Testis (tissue), 2 donors: ENCODE measurements around the gene HYAL3.

Source experiments
- POLR2A ChIP-seq: fragments of 450-650 bp; IDR thresholded peaks from one replicate; pipeline ENCODE4 v1.6.1; 2017; ENCODE audit warnings: antibody characterized with exemption, mild to moderate bottlenecking, moderate library complexity
- TF ChIP-seq, protein P1 (sequence below), 3 experiments: fragments of 450-650 bp in 2 of 3; fragments of 200-600 bp in 1 of 3; sonication (generic) in 1 of 3; IDR thresholded peaks; one replicate each; pipeline ENCODE4 v1.5.1; 2016 to 2019; ENCODE audit warnings: antibody characterized with exemption in 3 of 3, mild to moderate bottlenecking in 2 of 3, moderate library complexity in 1 of 3

DNA sequence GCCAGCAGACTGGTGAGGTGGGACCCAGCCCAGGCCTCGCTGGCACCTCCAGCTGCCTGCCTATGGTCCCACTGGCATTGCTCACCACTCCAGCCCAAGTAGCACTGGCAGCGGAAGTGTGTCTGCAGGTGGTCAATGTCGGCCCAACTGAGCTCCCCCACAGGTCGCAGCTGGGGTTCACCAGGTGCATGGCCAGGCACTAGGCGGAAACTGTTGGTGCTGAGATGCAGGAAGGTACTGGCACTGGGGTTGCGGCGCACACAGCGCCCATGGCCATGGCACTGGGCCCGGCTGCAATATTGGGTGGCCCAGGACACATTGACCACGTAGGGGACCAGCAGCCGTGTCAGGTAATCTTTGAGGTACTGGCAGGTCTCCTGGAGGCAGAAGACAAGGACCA, 19.0 kb upstream of the HYAL3 start:
- TF ChIP-seq, protein P1, sequence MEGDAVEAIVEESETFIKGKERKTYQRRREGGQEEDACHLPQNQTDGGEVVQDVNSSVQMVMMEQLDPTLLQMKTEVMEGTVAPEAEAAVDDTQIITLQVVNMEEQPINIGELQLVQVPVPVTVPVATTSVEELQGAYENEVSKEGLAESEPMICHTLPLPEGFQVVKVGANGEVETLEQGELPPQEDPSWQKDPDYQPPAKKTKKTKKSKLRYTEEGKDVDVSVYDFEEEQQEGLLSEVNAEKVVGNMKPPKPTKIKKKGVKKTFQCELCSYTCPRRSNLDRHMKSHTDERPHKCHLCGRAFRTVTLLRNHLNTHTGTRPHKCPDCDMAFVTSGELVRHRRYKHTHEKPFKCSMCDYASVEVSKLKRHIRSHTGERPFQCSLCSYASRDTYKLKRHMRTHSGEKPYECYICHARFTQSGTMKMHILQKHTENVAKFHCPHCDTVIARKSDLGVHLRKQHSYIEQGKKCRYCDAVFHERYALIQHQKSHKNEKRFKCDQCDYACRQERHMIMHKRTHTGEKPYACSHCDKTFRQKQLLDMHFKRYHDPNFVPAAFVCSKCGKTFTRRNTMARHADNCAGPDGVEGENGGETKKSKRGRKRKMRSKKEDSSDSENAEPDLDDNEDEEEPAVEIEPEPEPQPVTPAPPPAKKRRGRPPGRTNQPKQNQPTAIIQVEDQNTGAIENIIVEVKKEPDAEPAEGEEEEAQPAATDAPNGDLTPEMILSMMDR (IDR thresholded peaks at IDR 0.05) = no peak
- no peak for TF ChIP-seq POLR2A
